H1 (cell line): ENCODE data around the gene ZNG1F.
"Not testable (repeated sequence)": the region's sequence is repeated elsewhere in the genome, so short reads cannot be mapped to it uniquely, and the experiment has no call there.

Source experiments
- HDAC6 ChIP-seq: IDR thresholded peaks from one replicate; pipeline ENCODE4 v1.7.1; 2012; ENCODE audit warnings: low read depth, mild to moderate bottlenecking, inconsistent platforms, low read length, moderate library complexity
- MAFK ChIP-seq: IDR thresholded peaks from 2 replicates; pipeline ENCODE4 v1.6.1; 2012; ENCODE audit warnings: low read depth, mild to moderate bottlenecking, improper control_type of control experiment, low read length
- MAX ChIP-seq: IDR thresholded peaks from 2 replicates; pipeline ENCODE4 v1.6.1; 2012; ENCODE audit warnings: inconsistent platforms
- ZNF274 ChIP-seq: IDR thresholded peaks from 2 replicates; pipeline ENCODE4 v1.7.0; 2012; ENCODE audit warnings: low read length, borderline replicate concordance; ENCODE audit errors: extremely low read depth

- not testable (repeated sequence) for TF ChIP-seq MAX, MAFK, HDAC6, ZNF274
Measured at GRCh38 chr9:41126746-41127446, 62.2 kb downstream of the ZNG1F start.
